DMS153 (cell line): ENCODE data around the gene WDSUB1.

Source experiments
- DNase-seq: peaks from one replicate; lab custom pipeline; 2025; lab: John Stamatoyannopoulos, UW

Gene WDSUB1

GRCh38 chr2:159195697-159196096, 90.8 kb downstream of the WDSUB1 start:
- DNase-seq, result no peak

DNA sequence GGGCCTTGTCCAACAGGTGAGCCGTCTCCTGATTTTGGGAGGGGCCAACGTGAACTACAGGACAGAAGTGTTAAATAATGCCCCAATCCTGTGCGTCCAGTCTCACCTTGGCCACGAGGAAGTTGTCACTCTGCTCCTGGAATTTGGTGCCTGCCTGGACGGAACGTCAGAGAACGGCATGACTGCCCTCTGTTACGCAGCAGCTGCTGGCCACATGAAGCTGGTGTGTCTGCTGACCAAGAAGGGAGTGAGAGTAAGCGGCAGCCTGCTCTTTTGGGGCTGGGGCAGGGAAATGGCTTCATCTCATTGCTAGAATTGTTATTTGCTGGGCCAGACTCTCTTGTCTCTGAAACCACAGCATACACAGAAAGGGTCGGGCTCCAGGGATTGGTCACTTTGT, 92.3 kb downstream of the WDSUB1 start:
- no peak for DNase-seq

DNA sequence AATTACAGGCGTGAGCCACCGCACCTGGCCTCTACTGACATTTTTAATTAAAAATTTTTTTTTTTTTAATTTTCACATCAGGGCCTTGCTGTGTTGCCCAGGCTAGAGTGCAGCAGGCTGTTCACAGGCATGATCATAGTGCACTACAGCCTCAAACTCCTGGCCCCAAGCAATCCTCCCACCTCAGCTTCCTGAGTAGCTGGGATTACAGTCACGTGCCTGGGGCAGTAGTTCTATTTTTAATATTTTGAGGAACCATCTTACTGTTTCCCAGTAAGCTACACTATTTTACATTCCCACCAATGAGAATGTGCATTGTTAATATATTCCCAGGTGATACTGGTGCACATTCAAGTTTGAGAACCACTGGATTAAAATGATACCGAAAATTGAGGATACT, 92.7 kb downstream of the WDSUB1 start:
- no peak for DNase-seq

- no peak for DNase-seq
Measured at GRCh38 chr2:159192371-159192918, 94.1 kb downstream of the WDSUB1 start.

GRCh38 chr2:159188449-159188848, 98.1 kb downstream of the WDSUB1 start:
- no peak for DNase-seq

DNA sequence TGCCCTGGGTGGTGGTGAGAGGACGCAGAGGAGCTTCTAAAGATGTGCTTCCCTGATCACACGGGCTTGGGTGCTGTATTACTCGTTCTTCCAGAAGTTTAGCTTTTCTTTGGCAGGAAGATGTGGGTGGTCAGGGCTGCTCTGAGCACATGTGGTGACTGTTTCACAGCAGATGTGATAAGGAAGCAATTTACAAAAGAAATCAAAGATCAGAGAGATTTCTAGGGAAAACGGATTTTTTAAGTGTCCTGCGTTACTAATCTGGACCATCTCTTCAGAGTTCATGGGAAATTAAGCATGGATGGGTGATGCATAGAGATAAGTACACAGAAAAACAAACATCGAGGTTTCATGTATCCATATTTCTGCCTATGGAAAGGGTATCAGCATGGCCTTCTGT, 99.4 kb downstream of the WDSUB1 start:
- DNase-seq, result no peak

GRCh38 chr2:159186462-159186861, 100.0 kb downstream of the WDSUB1 start:
- no peak for DNase-seq
